Prostate gland (tissue), 2 donors: Measurements from ENCODE around the gene TRMT1. TPM values are rescaled to one million over a fixed set of nuclear protein-coding genes. Genes with fewer than 3 reads are reported as not detected.
"Not testable (repeated sequence)": the region's sequence is repeated elsewhere in the genome, so short reads cannot be mapped to it uniquely, and the experiment has no call there.

ENCODE experiments used
- DNase-seq: peaks from one replicate; pipeline ENCODE4 v3.0.0-alpha.2; 2019; ENCODE audit warnings: low spot score
- H3K27ac ChIP-seq, 2 donors: fragments of 200-600 bp; sonication (generic); 2 replicates each; pipeline ENCODE4 v1.5.1; 2017 to 2019
- H3K27me3 ChIP-seq: fragments of 200-600 bp; sonication (generic); replicated peaks from 2 replicates; pipeline ENCODE4 v1.5.1; 2019; ENCODE audit not compliant: insufficient read depth
- H3K36me3 ChIP-seq, 2 donors: fragments of 200-600 bp; sonication (generic); 1 replicate in 1 of 2; 2 replicates in 1 of 2; pipeline versions ENCODE4 v1.5.1 to v1.8.1; 2017 to 2019
- H3K4me1 ChIP-seq: fragments of 200-600 bp; sonication (generic); replicated peaks from 2 replicates; pipeline ENCODE4 v1.5.1; 2019
- H3K4me3 ChIP-seq, 2 donors: fragments of 200-600 bp; sonication (generic); 2 replicates each; pipeline ENCODE4 v1.5.1; 2017 to 2019
- H3K9me3 ChIP-seq: fragments of 200-600 bp; sonication (generic); 2 replicates; pipeline ENCODE4 v1.5.1; 2017
- CTCF ChIP-seq, 4 experiments: fragments of 200-600 bp in 2 of 4; fragments of 450-650 bp in 2 of 4; sonication (generic) in 2 of 4; IDR thresholded peaks; 1 replicate in 3 of 4; 2 replicates in 1 of 4; pipeline ENCODE4 v1.5.1; 2016 to 2019; ENCODE audit warnings: antibody characterized with exemption in 4 of 4, mild to moderate bottlenecking in 2 of 4, moderate library complexity in 2 of 4
- POLR2A ChIP-seq: fragments of 450-650 bp; IDR thresholded peaks from one replicate; pipeline ENCODE4 v1.6.1; 2016; ENCODE audit warnings: antibody characterized with exemption, mild to moderate bottlenecking
- POLR2AphosphoS5 ChIP-seq: sonication (generic); formaldehyde crosslinking; IDR thresholded peaks from one replicate; pipeline ENCODE4 v1.6.1; 2017; ENCODE audit warnings: antibody characterized with exemption
- WGBS: methylation state at CpG from one replicate; pipeline ENCODE4 v1.1.5; 2018; 5-methylcytosine and 5-hydroxymethylcytosine counted together
- intact Hi-C: fragments of 100-400 bp; cut with DNase I; formaldehyde crosslinking; loops from one replicate; pipeline ENCODE4 v1.14.2; 2022
- total RNA-seq, 2 donors: library from RNA; depleted of rRNA; stranded (reverse); fragments of >200 nt; gene quantifications; one replicate each; pipeline ENCODE4 v1.1.0, GENCODE V29; 2016

The TRMT1 gene
- total RNA-seq, result 10 to 100 TPM; 23.3 to 55.4 TPM

GRCh38 chr19:13116282-13117175 is at the start of gene TRMT1:
TSS of gene TRMT1 (minus strand) at chr19:13116740. CDS start at chr19:13116399, 341 bp downstream.
- Histone ChIP-seq H3K36me3 (peaks cover 3 to 6% of the 10 kb centered on the region in 2 donors), H3K27me3 (no peaks in the 10 kb centered on the region), H3K9me3 (no peaks in the 10 kb centered on the region), H3K4me3 (peak within 1 kb of the TSS; percentile 77 to 90), H3K4me1 (peaks cover 11% of the 10 kb centered on the region), H3K27ac (peak within 1 kb of the TSS; percentile 69 to 71)
- intact Hi-C loops, result no loop called here
- under 1% methylated on average over 51 of the region's 51 CpGs for WGBS
- TF ChIP-seq CTCF (IDR thresholded peaks at IDR 0.05) (peak in 1 of 4 experiments; percentile 15), POLR2A (no peak), POLR2AphosphoS5 (peak; percentile 97)
- peak; percentile 91 for DNase-seq

GRCh38 chr19:13166151-13166550 is 49.6 kb upstream of the TRMT1 start:
- intact Hi-C loops, H3K27ac ChIP-seq, DNase-seq, H3K4me3 ChIP-seq, H3K27me3 ChIP-seq, H3K36me3 ChIP-seq, H3K4me1 ChIP-seq, H3K9me3 ChIP-seq: not testable (repeated sequence)
- WGBS, result 89% methylated on average over 3 of the region's 3 CpGs

- Histone ChIP-seq H3K4me3 (no peak overlapping the region), H3K9me3 (no peaks in the 10 kb centered on the region), H3K27ac (peak overlapping the region; percentile 93 to 94), H3K4me1 (peaks cover 8% of the 10 kb centered on the region), H3K27me3 (no peaks in the 10 kb centered on the region), H3K36me3 (no peaks in the 10 kb centered on the region)
- TF ChIP-seq CTCF (IDR thresholded peaks at IDR 0.05), result no peak
- intact Hi-C loops, result no loop called here
- WGBS, result 74% methylated on average over 19 of the region's 19 CpGs
- no peak for DNase-seq
Measured at GRCh38 chr19:13165162-13165997, 48.8 kb upstream of the TRMT1 start.

GRCh38 chr19:13164343-13165161 is 48.0 kb upstream of the TRMT1 start:
- intact Hi-C loops, result no loop called here
- peak overlapping the region; percentile 93 to 94 for H3K27ac ChIP-seq
- no peak for DNase-seq
- H3K9me3 ChIP-seq, result no peaks in the 10 kb centered on the region
- peak overlapping the region; percentile 4 to 12 for H3K4me3 ChIP-seq
- H3K36me3 ChIP-seq, result no peaks in the 10 kb centered on the region
- 11% methylated on average over 19 of the region's 19 CpGs for WGBS
- no peaks in the 10 kb centered on the region for H3K27me3 ChIP-seq
- TF ChIP-seq CTCF (IDR thresholded peaks at IDR 0.05) (no peak), POLR2AphosphoS5 (peak; percentile 28)
- peaks cover 8% of the 10 kb centered on the region for H3K4me1 ChIP-seq
